HL-60 (cell line): ENCODE data around the gene ECHDC3.

Source experiments
- CTCF ChIP-seq: IDR thresholded peaks from one replicate; pipeline ENCODE4 v1.5.1; 2011; ENCODE audit warnings: low read length, control low read depth, inconsistent platforms; ENCODE audit not compliant: insufficient read depth
- GABPA ChIP-seq: IDR thresholded peaks from 2 replicates; pipeline ENCODE4 v1.6.1; 2012; ENCODE audit warnings: low read depth
- POLR2AphosphoS5 ChIP-seq: IDR thresholded peaks from 2 replicates; pipeline ENCODE4 v1.6.1; 2012; ENCODE audit warnings: low read depth
- REST ChIP-seq: IDR thresholded peaks from 2 replicates; pipeline ENCODE4 v1.6.1; 2012; ENCODE audit warnings: low read depth; ENCODE audit not compliant: insufficient replicate concordance

GRCh38 chr10:11756766-11757315, 14.7 kb downstream of the ECHDC3 start:
- no peak for TF ChIP-seq CTCF
- no peak for TF ChIP-seq REST
- no peak for TF ChIP-seq GABPA
- no peak for TF ChIP-seq POLR2AphosphoS5
